Measurements from ENCODE around the gene NRARP.

DNA sequence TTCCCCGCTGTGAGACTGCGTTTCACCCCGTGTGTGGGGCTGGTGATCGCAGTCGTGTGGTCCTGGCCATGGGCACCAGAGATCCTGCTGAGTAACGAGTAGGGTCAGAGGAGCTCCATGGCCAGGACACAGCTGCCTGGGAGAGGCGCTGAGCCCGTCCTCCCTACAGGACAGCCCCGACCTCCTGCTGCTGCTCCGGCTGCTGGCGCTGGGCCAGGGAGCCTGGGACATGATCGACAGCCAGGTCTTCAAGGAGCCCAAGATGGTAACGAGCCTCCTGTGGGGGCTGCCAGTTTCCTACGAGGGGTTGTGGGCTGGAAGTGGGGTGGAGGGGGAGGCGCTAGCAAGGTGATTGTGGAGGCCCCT lies 35.9 kb downstream of the NRARP start:
- TF ChIP-seq, protein P1, sequence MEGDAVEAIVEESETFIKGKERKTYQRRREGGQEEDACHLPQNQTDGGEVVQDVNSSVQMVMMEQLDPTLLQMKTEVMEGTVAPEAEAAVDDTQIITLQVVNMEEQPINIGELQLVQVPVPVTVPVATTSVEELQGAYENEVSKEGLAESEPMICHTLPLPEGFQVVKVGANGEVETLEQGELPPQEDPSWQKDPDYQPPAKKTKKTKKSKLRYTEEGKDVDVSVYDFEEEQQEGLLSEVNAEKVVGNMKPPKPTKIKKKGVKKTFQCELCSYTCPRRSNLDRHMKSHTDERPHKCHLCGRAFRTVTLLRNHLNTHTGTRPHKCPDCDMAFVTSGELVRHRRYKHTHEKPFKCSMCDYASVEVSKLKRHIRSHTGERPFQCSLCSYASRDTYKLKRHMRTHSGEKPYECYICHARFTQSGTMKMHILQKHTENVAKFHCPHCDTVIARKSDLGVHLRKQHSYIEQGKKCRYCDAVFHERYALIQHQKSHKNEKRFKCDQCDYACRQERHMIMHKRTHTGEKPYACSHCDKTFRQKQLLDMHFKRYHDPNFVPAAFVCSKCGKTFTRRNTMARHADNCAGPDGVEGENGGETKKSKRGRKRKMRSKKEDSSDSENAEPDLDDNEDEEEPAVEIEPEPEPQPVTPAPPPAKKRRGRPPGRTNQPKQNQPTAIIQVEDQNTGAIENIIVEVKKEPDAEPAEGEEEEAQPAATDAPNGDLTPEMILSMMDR (IDR thresholded peaks at IDR 0.05) = no peak
- TF ChIP-seq, protein P2, sequence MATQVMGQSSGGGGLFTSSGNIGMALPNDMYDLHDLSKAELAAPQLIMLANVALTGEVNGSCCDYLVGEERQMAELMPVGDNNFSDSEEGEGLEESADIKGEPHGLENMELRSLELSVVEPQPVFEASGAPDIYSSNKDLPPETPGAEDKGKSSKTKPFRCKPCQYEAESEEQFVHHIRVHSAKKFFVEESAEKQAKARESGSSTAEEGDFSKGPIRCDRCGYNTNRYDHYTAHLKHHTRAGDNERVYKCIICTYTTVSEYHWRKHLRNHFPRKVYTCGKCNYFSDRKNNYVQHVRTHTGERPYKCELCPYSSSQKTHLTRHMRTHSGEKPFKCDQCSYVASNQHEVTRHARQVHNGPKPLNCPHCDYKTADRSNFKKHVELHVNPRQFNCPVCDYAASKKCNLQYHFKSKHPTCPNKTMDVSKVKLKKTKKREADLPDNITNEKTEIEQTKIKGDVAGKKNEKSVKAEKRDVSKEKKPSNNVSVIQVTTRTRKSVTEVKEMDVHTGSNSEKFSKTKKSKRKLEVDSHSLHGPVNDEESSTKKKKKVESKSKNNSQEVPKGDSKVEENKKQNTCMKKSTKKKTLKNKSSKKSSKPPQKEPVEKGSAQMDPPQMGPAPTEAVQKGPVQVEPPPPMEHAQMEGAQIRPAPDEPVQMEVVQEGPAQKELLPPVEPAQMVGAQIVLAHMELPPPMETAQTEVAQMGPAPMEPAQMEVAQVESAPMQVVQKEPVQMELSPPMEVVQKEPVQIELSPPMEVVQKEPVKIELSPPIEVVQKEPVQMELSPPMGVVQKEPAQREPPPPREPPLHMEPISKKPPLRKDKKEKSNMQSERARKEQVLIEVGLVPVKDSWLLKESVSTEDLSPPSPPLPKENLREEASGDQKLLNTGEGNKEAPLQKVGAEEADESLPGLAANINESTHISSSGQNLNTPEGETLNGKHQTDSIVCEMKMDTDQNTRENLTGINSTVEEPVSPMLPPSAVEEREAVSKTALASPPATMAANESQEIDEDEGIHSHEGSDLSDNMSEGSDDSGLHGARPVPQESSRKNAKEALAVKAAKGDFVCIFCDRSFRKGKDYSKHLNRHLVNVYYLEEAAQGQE (IDR thresholded peaks at IDR 0.05; ENCODE audit: insufficient read depth in 1 of 2, low read depth in 2 of 2, low read length in 1 of 2) = no peak
- TF ChIP-seq POLR2AphosphoS5 (IDR thresholded peaks at IDR 0.05; ENCODE audit: low read depth, low read length) (no peak), SIN3A (IDR thresholded peaks at IDR 0.05; ENCODE audit: borderline replicate concordance, insufficient read depth, low read depth, low read length) (no peak)
